CD14-positive monocyte (primary cell): Measurements from ENCODE around the gene HES6. TPM values are rescaled to one million over a fixed set of nuclear protein-coding genes. Genes with fewer than 3 reads are reported as not detected.

ENCODE experiments used
- DNase-seq, 3 donors: peaks; one replicate each; pipeline ENCODE4 v3.0.0-alpha.2; 2011 to 2022
- H2AFZ ChIP-seq: 2 replicates; pipeline ENCODE4 v1.6.0; 2012; ENCODE audit warnings: mild to moderate bottlenecking, low read depth, low read length, inconsistent platforms; ENCODE audit not compliant: insufficient read depth, poor library complexity, severe bottlenecking
- H3K27ac ChIP-seq, 2 donors: 1 replicate in 1 of 2; 2 replicates in 1 of 2; pipeline ENCODE4 v1.5.1; 2012 to 2013; ENCODE audit warnings: low read length in 2 of 2, control low read depth in 1 of 2, inconsistent platforms in 1 of 2, low read depth in 1 of 2, mild to moderate bottlenecking in 1 of 2
- H3K27me3 ChIP-seq, 2 donors: one replicate each; pipeline versions ENCODE4 v1.6.0 to v1.6.1; 2011 to 2013; ENCODE audit warnings: low read length in 2 of 2; ENCODE audit not compliant: control insufficient read depth in 2 of 2, insufficient read depth in 2 of 2
- H3K36me3 ChIP-seq, 2 donors: replicated peaks in 1 of 2; 1 replicate in 1 of 2; 2 replicates in 1 of 2; pipeline versions ENCODE4 v1.5.1 to v1.6.1; 2012 to 2013; ENCODE audit warnings: low read length in 2 of 2, control low read depth in 1 of 2, inconsistent platforms in 1 of 2, mild to moderate bottlenecking in 1 of 2; ENCODE audit not compliant: insufficient read depth in 2 of 2, control insufficient read depth in 1 of 2
- H3K4me1 ChIP-seq, 2 donors: 1 replicate in 1 of 2; 2 replicates in 1 of 2; pipeline versions ENCODE4 v1.5.1 to v1.6.1; 2012 to 2013; ENCODE audit warnings: low read length in 2 of 2, control low read depth in 1 of 2, inconsistent platforms in 1 of 2, mild to moderate bottlenecking in 1 of 2, moderate library complexity in 1 of 2; ENCODE audit not compliant: insufficient read depth in 2 of 2, control insufficient read depth in 1 of 2
- H3K4me2 ChIP-seq: replicated peaks from 2 replicates; pipeline ENCODE3; 2012; ENCODE audit warnings: low read length, moderate library complexity, mild to moderate bottlenecking; ENCODE audit not compliant: poor library complexity, severe bottlenecking; ENCODE audit errors: extremely low read depth
- H3K4me3 ChIP-seq, 3 experiments: fragments of 200-600 bp in 1 of 3; sonication (generic) in 1 of 3; replicated peaks in 1 of 3; 1 replicate in 2 of 3; 2 replicates in 1 of 3; pipeline ENCODE4 v1.5.1; 2011 to 2013; ENCODE audit warnings: low read length in 3 of 3, mild to moderate bottlenecking in 3 of 3, control low read depth in 2 of 3, low read depth in 2 of 3, inconsistent platforms in 1 of 3, moderate library complexity in 1 of 3
- H3K79me2 ChIP-seq: 2 replicates; pipeline ENCODE4 v1.6.0; 2012; ENCODE audit warnings: mild to moderate bottlenecking, control low read depth, inconsistent platforms, low read length, moderate library complexity; ENCODE audit not compliant: insufficient read depth
- H3K9ac ChIP-seq: 2 replicates; pipeline ENCODE4 v1.6.0; 2017; ENCODE audit warnings: low read length, mild to moderate bottlenecking; ENCODE audit not compliant: insufficient read depth, poor library complexity, severe bottlenecking
- H3K9me3 ChIP-seq, 2 donors: replicated peaks in 1 of 2; 1 replicate in 1 of 2; 2 replicates in 1 of 2; pipeline versions ENCODE4 v1.5.1 to v1.6.1; 2012 to 2013; ENCODE audit warnings: low read length in 2 of 2, control low read depth in 1 of 2; ENCODE audit not compliant: control insufficient read depth in 1 of 2, insufficient read depth in 1 of 2
- H4K20me1 ChIP-seq: 2 replicates; pipeline ENCODE4 v1.6.0; 2012; ENCODE audit warnings: mild to moderate bottlenecking, low read length, control low read depth, moderate library complexity; ENCODE audit not compliant: insufficient read depth
- H3K27ac Mint-ChIP-seq, 7 donors: one replicate each; pipeline ENCODE4 v1.8.0; 2020; ENCODE audit warnings: mild to moderate bottlenecking in 7 of 7, mixed read lengths in 7 of 7, moderate library complexity in 6 of 7, inconsistent platforms in 2 of 7
- H3K27me3 Mint-ChIP-seq, 3 donors: one replicate each; pipeline ENCODE4 v1.8.0; 2021 to 2022; ENCODE audit warnings: low read depth in 3 of 3, mild to moderate bottlenecking in 3 of 3, mixed read lengths in 3 of 3, moderate library complexity in 3 of 3, inconsistent platforms in 1 of 3
- H3K36me3 Mint-ChIP-seq, 2 donors: one replicate each; pipeline ENCODE4 v1.8.0; 2020; ENCODE audit warnings: mixed read lengths in 2 of 2, inconsistent platforms in 1 of 2, mild to moderate bottlenecking in 1 of 2
- H3K4me1 Mint-ChIP-seq: one replicate; pipeline ENCODE4 v1.8.0; 2020; ENCODE audit warnings: mild to moderate bottlenecking, mixed read lengths
- H3K4me3 Mint-ChIP-seq, 2 donors: one replicate each; pipeline ENCODE4 v1.8.0; 2020; ENCODE audit warnings: mild to moderate bottlenecking in 2 of 2, mixed read lengths in 2 of 2, moderate library complexity in 1 of 2
- H3K9me3 Mint-ChIP-seq, 7 donors: one replicate each; pipeline ENCODE4 v1.8.0; 2020 to 2022; ENCODE audit warnings: mixed read lengths in 7 of 7, mild to moderate bottlenecking in 6 of 7, moderate library complexity in 6 of 7, inconsistent platforms in 2 of 7
- CTCF ChIP-seq: fragments of 200-600 bp; IDR thresholded peaks from one replicate; pipeline ENCODE4 v1.8.0; 2022; ENCODE audit warnings: antibody characterized with exemption, mild to moderate bottlenecking
- WGBS: methylation state at CpG from one replicate; pipeline ENCODE4 v1.1.5; 2013; ENCODE audit warnings: missing lambda C conversion rate; ENCODE audit not compliant: insufficient coverage; 5-methylcytosine and 5-hydroxymethylcytosine counted together
- intact Hi-C, 2 donors: fragments of 100-400 bp; cut with micrococcal nuclease; formaldehyde crosslinking; loops; one replicate each; pipeline versions ENCODE4 v1.15.0 to v1.15.1; 2023
- polyA plus RNA-seq, 3 donors: library from polyadenylated mRNA; depleted of rRNA in 1 of 3; unstranded in 2 of 3; stranded (reverse) in 1 of 3; fragments of 300-500 nt in 2 of 3; fragments of >200 nt in 1 of 3; fragmentation: Illumina TruSeq in 2 of 3; gene quantifications; 1 replicate in 2 of 3; 2 replicates in 1 of 3; pipeline ENCODE4 v1.2.3, GENCODE V29; 2012 to 2021

The HES6 gene
- polyA plus RNA-seq, 3 donors, result 2.1 to 4.0 (median 2.8) TPM

GRCh38 chr2:238231251-238231793 is 8.5 kb downstream of the HES6 start:
- peaks cover 31% of the 10 kb centered on the region for H3K4me1 Mint-ChIP-seq
- peak overlapping the region; percentile 97 for H2AFZ ChIP-seq
- DNase-seq, result peak; percentile 78 to 85 (median 82)
- no peaks in the 10 kb centered on the region for H3K9me3 ChIP-seq
- peaks cover 21 to 71% (median 61%) of the 10 kb centered on the region in 3 donors for H3K27me3 Mint-ChIP-seq
- no peaks in the 10 kb centered on the region for H4K20me1 ChIP-seq
- whole genome bisulfite sequencing, result under 1% methylated on average over 46 of the region's 46 CpGs
- H3K36me3 ChIP-seq, result no peaks in the 10 kb centered on the region
- intact Hi-C loops, result loop anchor here in 1 of 2 donors (10.0 kb wide), 1 partner anchor 267 kb away; the partner anchor contains the start of gene UBE2F
- H3K4me3 Mint-ChIP-seq, result peak overlapping the region; percentile 80 to 91
- peak overlapping the region; percentile 76 for H3K4me2 ChIP-seq
- H3K9me3 Mint-ChIP-seq, result peaks cover 0 to 17% (median 3%) of the 10 kb centered on the region in 7 donors
- H3K36me3 Mint-ChIP-seq, result peaks cover 7 to 10% of the 10 kb centered on the region in 2 donors
- peaks cover 26 to 28% of the 10 kb centered on the region in 2 donors for H3K4me1 ChIP-seq
- no peaks in the 10 kb centered on the region for H3K79me2 ChIP-seq
- H3K27ac ChIP-seq, result no peak overlapping the region
- H3K9ac ChIP-seq, result peak overlapping the region; percentile 60
- H3K4me3 ChIP-seq, result peak overlapping the region; percentile 45 to 77 (median 49)
- peaks cover 0 to 15% of the 10 kb centered on the region in 2 donors for H3K27me3 ChIP-seq
- TF ChIP-seq CTCF, result no peak
- H3K27ac Mint-ChIP-seq, result peak overlapping the region in 4 of 7 donors; percentile 15 to 81 (median 70)

GRCh38 chr2:238230699-238231098 is 9.1 kb downstream of the HES6 start:
- no peaks in the 10 kb centered on the region for H3K79me2 ChIP-seq
- no peak for TF ChIP-seq CTCF
- H3K27ac ChIP-seq, result no peak overlapping the region
- H3K9me3 Mint-ChIP-seq, result peaks cover 0 to 19% (median 3%) of the 10 kb centered on the region in 7 donors
- H4K20me1 ChIP-seq, result no peaks in the 10 kb centered on the region
- H3K9ac ChIP-seq, result peak overlapping the region; percentile 60
- H3K4me1 ChIP-seq, result peaks cover 25 to 26% of the 10 kb centered on the region in 2 donors
- peak overlapping the region; percentile 76 for H3K4me2 ChIP-seq
- intact Hi-C loops, result loop anchor here in 1 of 2 donors (10.0 kb wide), 1 partner anchor 266 kb away; the partner anchor contains the start of gene UBE2F
- H2AFZ ChIP-seq, result peak overlapping the region; percentile 97
- H3K27me3 ChIP-seq, result peaks cover 0 to 9% of the 10 kb centered on the region in 2 donors
- peak overlapping the region; percentile 45 to 77 (median 49) for H3K4me3 ChIP-seq
- H3K9me3 ChIP-seq, result peaks cover 0 to 6% of the 10 kb centered on the region in 2 donors
- peaks cover 7 to 13% of the 10 kb centered on the region in 2 donors for H3K36me3 Mint-ChIP-seq
- no peaks in the 10 kb centered on the region for H3K36me3 ChIP-seq
- H3K4me1 Mint-ChIP-seq, result peaks cover 26% of the 10 kb centered on the region
- 67% methylated on average over 2 of the region's 5 CpGs for WGBS
- H3K27me3 Mint-ChIP-seq, result peaks cover 15 to 65% (median 55%) of the 10 kb centered on the region in 3 donors
- peak overlapping the region in 1 of 7 donors; percentile 9 for H3K27ac Mint-ChIP-seq
- H3K4me3 Mint-ChIP-seq, result peak overlapping the region; percentile 80 to 91
- no peak for DNase-seq
